SW480 (cell line): ENCODE data around the gene SURF1.
"Not testable (repeated sequence)": the region's sequence is repeated elsewhere in the genome, so short reads cannot be mapped to it uniquely, and the experiment has no call there.

Experiments
- DNase-seq: peaks from one replicate; pipeline ENCODE4 v3.0.0-alpha.2; 2016; ENCODE audit warnings: low spot score

The SURF1 gene

DNA sequence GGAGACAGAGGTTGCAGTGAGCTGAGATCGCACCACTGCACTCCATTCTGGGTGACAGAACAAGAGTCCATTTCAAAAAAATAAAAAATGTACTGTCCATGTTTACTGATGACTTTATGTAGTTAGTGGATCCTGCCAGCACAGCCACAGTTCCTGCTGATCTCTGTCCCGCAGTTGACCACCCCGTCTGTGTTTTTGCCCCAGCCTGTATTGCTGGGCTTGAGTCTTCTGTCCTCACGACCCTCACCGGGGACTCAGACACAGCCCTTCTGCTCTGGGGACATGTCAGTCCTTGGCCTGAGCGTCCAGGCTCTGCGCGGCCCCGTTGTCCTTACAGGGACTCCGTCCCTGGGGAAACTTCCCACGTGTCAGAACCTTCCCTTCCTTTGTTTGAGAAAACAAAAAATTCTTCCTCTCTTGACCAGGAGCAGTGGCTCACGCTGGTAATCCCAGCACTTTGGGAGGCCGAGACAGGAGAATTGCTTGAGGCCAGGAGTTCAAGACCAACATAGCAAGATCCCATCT lies 34.8 kb downstream of the SURF1 start:
- DNase-seq: no peak

DNA sequence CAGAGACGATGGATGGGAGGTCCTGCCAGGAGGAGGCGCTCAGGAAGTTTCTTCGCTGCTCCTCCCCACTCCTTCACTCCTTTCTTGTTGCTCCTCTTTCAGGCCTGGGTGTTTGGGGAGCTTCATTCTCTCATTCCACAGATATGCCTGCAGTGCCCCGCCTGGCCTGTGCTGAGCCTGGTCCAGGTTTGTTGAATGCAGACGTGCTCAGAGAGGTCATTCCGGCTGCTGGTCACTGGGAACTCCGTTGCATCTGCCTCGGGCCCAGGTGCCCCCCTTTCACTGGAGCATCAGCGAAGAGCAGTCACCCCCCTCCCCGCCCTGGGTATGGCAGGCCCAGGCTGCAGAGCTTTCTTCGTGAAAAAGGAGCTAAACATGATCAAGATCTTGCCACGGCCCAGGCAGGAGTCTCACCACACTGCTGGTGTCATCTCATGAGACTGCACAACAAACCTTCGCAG lies 35.8 kb downstream of the SURF1 start:
- DNase-seq: no peak

DNA sequence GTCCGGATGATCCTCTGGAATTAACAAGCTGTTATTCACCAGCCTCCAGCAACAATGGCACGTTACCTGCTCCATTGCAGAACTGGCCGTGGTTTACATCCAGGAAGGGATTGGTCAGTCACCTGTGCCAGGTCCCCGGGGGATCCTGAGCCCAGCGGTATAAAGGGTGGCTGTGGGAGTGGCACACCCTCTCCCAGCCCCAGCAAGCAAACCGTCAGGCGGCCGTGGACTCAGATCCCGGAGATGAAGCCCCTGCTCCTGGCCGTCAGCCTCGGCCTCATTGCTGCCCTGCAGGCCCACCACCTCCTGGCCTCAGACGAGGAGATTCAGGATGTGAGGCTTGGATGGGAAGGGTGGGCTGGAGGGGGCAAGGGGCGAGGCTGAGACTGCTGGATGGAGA lies 38.7 kb downstream of the SURF1 start:
- DNase-seq: not testable (repeated sequence)

DNA sequence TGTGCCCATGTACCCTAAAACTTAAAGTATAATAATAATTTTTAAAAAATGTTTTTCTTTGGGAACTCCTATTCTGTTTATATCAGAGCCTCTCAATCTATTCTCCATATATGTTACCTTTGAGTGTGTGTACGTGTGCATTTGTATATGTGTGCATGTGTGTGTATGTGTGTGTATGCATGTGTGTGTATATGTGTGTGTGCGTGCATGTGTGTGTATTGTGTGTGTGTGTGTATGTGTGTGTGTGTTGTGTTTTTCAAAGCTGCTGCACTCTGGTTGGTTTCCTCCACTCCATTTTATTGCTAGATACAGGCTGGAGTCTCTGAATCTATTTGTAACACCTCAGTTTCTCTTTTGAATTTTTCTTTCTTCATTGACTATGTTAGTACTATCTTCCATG lies 40.3 kb downstream of the SURF1 start:
- DNase-seq: no peak

DNA sequence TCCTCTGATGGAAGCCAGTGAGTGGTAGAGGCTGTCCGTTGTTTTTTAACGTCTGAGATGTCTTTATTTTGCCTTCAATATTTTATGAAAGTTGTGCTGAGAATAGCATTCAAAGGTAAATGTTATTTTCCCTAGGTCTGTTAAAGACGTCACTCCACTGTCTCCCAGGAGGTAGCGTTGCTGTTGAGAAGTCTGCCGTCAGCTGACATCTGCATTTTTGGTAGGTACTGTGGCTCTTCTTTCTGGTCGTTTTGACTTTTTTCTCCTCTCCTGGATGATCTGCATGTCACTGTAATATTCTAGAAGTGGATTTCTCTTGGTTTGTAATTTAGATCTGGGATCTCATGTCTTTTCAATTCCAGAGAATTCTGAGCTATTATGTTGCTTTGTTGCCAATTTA lies 46.7 kb downstream of the SURF1 start:
- no peak for DNase-seq

DNA sequence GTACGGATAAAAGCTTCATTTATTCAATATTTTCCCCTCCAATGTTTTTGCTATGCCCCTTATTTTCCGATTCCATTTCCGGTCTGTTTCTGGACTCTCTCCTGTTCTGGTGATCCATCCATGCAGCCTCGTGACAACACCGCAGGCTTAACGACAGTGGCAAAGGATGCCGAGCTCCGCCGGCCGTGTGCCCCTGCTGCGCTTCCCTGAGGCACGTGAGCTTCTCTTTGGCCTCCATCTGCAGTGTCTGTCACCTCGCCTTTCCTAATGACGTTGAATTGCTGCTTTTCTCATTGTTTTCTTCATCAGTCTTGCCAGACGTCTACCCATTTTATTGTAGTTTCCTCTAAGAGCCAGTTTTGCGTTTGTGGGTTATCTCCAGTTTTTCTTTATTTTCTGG lies 49.0 kb downstream of the SURF1 start:
- DNase-seq: no peak

DNA sequence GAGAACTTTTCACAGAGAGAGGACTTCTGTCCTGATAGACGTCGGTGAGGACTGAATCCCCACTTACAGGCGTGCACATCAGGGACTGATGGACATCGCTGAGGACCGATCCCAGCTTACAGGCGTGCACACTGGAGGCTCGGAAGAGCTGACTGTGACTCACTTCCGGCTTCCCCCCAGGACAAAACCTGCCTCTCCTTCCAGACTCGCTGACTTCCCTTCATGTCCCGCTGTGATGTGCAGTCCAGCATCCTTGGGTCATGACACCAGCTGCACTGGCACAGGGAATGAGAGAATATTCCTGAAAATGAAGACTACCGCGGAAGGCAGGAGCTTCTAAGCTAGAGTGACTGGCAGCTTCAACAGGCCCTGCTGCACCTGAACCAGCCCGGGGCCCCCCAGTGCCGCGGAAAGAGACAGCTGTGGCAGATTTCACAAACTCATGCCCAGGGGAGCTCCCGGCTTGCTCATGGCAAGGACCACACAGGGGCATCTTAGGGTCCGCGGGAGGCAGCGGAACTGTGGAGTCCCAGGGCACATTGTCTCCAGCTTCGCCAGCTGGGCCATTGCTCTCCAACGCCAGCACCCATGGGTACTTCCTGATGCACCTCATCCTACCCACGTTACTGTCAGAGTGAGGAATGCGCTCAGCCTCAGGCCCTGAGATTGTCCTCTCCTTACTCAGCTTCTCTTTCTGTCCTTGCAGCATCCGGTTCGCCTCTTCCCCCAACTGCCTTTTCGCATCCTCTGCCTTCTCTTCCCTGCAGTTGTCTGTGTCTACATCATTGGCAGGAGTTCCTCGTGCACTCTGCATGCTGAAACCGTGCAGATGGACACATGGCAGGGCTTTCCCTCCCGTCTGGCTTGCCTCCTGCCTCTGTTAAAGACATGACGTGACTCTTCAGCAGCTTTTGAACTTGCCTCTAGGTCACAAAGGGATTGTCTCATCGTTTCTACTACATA lies 49.8 kb downstream of the SURF1 start:
- no peak for DNase-seq

DNA sequence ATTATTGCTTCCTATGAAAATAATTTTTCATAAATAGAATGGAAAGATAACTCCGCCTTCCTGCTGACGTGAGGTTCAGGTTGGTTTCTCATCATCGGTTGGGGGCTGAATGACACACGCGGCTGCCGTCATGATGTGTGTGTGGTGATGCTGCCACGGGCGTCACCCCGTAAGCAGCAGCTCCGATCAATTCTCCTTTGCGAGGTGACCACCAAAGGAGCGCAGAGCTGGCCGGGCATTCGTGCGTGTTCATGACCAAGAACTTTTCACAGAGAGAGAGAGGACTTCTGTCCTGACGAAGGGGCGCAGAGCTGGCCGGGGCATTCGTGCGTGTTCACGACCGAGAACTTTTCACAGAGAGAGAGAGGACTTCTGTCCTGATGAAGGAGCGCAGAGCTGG lies 50.6 kb downstream of the SURF1 start:
- DNase-seq: no peak

DNA sequence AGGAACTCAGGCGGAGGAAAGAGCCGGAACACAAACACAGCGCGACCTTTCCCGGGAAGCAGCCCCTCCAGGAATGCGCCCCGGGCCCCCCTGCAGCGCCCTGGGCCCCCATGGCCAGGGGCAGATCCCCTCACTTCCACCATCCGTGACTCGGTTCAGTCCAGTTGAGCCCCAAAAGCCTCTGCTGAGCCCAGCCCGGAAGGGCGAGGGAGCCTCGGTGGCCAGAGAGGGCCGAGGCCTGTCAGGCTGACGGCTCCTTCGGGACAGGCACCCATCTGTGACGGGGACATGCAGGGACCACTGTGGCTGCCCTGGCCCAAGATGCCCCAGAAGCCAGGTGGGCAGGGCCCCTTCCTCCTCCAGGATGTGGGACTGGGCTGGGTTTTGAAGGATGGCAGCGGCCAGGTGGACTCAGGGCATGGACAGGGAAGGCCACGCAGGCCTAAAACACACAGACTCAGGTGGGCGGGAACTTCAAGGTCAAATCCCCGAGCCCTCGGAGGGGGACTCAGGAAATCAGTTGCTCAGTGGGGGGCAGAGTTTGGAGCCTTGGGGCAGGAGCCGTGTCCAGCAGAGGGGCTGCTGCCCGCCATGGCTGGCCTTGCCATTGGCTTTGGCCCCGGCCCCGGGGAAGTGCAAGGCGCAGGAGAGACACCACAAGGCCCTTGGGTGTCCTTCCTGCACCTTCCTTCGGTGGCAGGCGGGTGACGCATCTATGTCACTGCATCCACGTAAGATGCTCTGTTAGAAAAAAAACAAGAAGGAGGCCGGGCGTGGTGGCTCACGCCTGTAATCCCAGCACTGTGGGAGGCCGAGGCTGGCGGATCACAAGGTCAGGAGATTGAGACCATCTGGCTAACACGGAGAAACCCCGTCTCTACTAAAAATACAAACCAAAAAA lies 51.6 kb downstream of the SURF1 start:
- DNase-seq: no peak

DNA sequence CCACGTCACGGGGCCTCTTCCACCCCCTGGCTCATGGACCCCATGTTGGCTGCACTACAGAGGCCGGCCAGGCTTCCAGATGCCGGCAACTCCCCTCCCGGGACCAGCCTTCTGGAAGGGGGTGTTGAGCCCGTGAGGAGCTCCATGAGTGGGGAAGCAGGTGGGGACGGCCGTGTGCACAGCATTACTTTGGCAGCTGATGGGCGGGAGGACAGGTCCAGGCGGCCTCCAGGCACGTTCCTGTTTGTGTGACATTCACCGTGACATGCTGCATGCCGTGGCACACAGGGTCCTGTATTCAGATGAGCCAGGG lies 52.2 kb downstream of the SURF1 start:
- no peak for DNase-seq

DNA sequence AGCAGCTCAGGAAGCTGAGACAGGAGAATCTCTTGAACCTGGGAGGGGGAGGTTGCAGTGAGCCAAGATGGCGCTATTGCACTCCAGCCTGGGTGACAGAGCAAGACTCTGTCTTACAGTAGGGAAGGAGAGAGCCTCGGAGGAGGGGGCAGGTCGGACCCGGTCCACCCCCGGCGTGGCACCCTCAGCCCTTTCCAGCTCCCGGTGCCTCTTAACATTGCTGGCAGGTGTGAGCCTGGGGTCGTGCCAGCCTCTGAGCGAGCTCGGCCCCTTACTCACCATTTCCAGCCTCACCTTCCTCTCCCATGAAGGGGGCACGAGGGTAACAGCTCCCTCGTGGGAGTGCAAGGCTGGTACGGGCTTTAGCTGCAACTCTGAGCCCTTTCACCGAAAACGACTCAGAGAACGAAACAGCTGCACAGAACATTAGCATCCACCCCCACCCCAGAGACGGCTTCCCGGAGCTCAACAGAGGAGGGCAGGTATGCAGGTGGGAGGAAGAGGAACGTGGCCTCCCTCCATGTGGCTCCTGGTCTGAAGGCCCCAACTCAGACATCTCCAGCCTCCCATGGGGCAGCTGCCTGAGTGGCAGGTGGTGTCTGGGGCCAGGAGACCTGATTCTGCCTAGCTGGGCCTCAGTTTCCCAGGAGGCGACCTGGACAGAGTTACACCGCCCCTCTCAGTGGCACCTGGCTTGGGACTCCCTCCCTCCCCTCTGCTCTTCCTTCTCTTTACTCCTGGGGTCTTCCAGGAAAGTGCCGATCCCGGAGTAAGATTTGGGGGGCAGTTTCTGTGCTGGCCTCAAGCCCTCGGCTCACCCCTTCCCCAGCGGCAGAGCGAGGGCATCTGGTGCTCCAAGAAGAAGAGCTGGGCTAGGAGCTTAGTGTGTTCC lies 52.8 kb downstream of the SURF1 start:
- DNase-seq: no peak
